Measurements from ENCODE around the gene RAVER1. TPM values are rescaled to one million over a fixed set of nuclear protein-coding genes. Genes with fewer than 3 reads are reported as not detected.
A peak's percentile ranks its signal among the peaks of the same experiment; 100 is the strongest.
"Not testable (repeated sequence)": the region's sequence is repeated elsewhere in the genome, so short reads cannot be mapped to it uniquely, and the experiment has no call there.

RAVER1 gene
- total RNA-seq, 2 donors from 2014 or later: 51.0 to 63.7 TPM

- DNase-seq (no peak), ATAC-seq (no peak)
- intact Hi-C loops (cut with DNase I, micrococcal nuclease): loop anchor here in 1 of 2 donors (10.0 kb wide), 1 partner anchor 420 kb away; the partner anchor contains the start of gene QTRT1
Measured at GRCh38 chr19:10284065-10284959, 49.0 kb downstream of the RAVER1 start.

GRCh38 chr19:10283301-10284064 lies 49.8 kb downstream of the RAVER1 start:
- intact Hi-C loops (cut with DNase I, micrococcal nuclease): loop anchor here in 1 of 2 donors (10.0 kb wide), 1 partner anchor 421 kb away; the partner anchor contains the start of gene QTRT1
- no peak for ATAC-seq
- DNase-seq: no peak

DNA sequence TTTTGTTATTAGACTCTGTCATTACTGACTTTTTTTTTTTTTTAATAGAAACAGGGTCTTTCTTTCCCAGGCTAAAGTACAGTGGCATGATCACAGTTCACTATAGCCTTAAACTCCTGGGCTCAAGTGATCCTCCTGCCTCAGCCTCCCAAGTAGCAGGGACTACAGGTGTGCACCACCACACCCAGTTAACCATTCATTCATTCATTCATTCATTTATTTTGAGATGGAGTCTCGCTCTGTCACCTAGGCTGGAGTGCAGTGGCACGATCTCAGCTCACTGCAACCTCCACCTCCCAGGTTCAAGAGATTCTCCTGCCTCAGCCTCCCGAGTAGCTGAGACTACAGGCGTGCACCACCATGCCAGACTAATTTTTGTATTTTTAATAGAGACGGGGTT lies 51.3 kb downstream of the RAVER1 start:
- not testable (repeated sequence) for ATAC-seq, DNase-seq
- intact Hi-C loops (cut with DNase I, micrococcal nuclease): loop anchor here in 1 of 2 donors (10.0 kb wide), 1 partner anchor 423 kb away; the partner anchor contains the start of gene QTRT1

DNA sequence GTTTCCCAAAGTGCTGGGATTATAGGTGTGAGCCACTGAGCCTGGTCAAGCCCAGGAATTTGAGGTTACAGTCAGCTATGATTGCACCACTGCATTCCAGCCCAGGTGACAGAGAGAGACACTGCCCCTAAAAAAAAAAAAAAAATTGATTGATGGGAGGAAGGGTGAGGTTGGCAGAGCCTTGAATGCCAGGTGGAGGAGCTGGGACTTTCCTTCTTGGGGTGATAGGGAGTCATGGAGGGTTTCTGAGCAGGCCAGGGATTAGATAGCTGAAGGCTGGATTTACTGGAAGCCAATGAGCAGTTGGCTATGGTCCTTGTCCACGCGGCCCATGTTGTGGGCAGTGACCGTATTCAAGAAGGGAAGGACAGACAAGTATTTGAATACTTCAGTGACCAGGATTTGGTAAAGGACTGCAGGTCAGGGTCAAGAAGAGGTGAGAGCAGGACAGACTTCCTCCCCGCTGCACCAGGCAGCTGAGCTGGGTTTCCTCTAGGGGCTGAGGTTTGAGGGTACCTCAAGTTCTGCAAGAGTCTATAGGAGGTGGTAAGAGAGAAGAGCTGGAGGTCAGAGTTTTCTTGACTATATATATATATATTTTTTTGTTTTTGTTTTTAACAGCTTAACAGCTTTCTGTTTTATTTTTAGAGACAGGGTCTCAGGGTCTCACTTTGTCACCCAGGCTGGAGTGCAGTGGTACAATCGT lies 53.4 kb downstream of the RAVER1 start:
- intact Hi-C loops (cut with DNase I, micrococcal nuclease): loop anchor here in 1 of 2 donors (10.0 kb wide), 1 partner anchor 425 kb away; the partner anchor contains the start of gene QTRT1
- DNase-seq: no peak

DNA sequence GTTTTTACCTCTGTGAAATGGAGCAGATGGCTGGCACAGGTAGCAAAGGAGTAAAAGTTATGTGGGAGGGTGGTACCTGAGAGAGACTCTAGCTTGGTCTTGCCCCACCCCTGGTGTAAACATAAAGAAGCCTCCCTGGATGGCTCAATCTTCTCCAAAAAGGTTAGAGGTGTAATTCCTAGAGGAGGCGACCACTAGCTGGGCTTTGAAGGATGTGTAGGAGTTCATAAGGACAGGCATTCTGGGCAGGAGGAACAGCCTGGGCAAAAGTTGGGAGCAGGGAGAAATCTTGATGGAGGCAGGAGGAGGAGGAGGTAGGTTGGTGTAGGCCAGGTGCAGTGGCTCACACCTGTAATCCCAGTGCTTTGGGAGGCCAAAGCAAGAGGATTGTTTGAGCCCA lies 54.4 kb downstream of the RAVER1 start:
- intact Hi-C loops (cut with DNase I, micrococcal nuclease): no loop called here
- ATAC-seq (no peak), DNase-seq (no peak)

More for the DNA sequence above, 53.4 kb downstream of the RAVER1 start:
- no peak for ATAC-seq

GRCh38 chr19:10277795-10278589 lies 55.3 kb downstream of the RAVER1 start:
- intact Hi-C loops (cut with DNase I, micrococcal nuclease): no loop called here
- DNase-seq: no peak
- no peak for ATAC-seq

- no peak for ATAC-seq
- intact Hi-C loops (cut with DNase I, micrococcal nuclease): no loop called here
- DNase-seq: no peak
Measured at GRCh38 chr19:10274589-10274988, 58.7 kb downstream of the RAVER1 start.

GRCh38 chr19:10271543-10272086 lies 61.7 kb downstream of the RAVER1 start:
- peak in 1 of 2 donors; percentile 52 for DNase-seq
- no peak for ATAC-seq

DNA sequence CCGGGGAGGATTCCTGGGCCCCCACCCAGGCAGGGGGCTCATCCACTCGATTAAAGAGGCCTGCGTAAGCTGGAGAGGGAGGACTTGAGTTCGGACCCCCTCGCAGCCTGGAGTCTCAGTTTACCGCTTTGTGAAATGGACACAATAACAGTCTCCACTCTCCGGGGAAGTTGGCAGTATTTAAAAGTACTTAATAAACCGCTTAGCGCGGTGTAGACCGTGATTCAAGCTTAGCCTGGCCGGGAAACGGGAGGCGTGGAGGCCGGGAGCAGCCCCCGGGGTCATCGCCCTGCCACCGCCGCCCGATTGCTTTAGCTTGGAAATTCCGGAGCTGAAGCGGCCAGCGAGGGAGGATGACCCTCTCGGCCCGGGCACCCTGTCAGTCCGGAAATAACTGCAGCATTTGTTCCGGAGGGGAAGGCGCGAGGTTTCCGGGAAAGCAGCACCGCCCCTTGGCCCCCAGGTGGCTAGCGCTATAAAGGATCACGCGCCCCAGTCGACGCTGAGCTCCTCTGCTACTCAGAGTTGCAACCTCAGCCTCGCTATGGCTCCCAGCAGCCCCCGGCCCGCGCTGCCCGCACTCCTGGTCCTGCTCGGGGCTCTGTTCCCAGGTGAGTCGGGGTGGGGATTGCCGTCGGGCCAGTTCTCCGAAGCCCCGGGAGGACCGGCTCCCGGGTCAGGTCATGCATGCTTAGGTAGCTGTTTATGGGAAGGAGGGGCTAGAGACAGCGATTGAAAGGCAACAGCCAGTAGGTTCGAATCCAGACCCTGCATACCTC lies 62.5 kb downstream of the RAVER1 start, which contains the start of gene ICAM1:
ICAM1 (plus strand) TSS at position 505 of the 779 bp plus-strand sequence; CDS start at position 545, 40 bp downstream.
- ATAC-seq (peak; percentile 66), DNase-seq (peak; percentile 83)
- intact Hi-C loops (cut with DNase I, micrococcal nuclease): no loop called here

More at GRCh38 chr19:10271543-10272086, 61.7 kb downstream of the RAVER1 start:
- intact Hi-C loops (cut with DNase I, micrococcal nuclease): no loop called here

DNA sequence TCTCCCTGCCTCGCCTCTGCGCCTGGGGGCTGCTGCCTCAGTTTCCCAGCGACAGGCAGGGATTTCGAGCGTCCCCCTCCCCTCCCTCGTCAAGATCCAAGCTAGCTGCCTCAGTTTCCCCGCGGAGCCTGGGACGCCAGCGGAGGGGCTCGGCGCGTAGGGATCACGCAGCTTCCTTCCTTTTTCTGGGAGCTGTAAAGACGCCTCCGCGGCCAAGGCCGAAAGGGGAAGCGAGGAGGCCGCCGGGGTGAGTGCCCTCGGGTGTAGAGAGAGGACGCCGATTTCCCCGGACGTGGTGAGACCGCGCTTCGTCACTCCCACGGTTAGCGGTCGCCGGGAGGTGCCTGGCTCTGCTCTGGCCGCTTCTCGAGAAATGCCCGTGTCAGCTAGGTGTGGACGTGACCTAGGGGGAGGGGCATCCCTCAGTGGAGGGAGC lies 63.1 kb downstream of the RAVER1 start:
- intact Hi-C loops (cut with DNase I, micrococcal nuclease): no loop called here
- DNase-seq: peak; percentile 77 to 81
- ATAC-seq: peak; percentile 59

DNA sequence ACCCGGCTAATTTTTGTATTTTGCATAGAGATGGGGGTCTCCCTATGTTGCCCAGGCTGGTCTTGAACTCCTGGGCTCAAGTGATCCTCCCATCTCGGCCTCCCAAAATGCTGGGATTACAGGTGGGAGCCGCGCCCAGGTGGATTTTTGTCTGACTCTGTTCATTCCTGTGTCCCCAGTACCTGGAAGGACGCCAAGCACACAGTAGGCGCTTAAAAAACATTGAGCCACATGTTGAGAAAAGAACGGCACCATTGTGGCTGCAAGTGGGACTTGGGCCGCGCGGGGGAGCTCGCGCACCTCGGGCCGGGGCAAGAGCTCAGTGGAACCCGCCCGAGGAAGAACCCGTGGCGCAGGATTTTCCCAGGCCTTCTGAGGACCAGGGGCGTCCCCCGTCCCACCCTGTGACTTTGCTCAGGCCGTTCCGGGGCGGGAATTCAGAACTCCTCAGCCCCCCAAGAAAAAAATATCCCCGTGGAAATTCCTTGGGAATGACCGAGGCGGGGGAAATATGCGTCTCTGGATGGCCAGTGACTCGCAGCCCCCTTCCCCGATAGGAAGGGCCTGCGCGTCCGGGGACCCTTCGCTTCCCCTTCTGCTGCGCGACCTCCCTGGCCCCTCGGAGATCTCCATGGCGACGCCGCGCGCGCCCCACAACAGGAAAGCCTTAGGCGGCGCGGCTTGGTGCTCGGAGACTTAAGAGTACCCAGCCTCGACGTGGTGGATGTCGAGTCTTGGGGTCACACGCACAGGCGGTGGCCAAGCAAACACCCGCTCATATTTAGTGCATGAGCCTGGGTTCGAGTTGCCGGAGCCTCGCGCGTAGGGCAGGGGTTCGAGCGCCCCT lies 63.8 kb downstream of the RAVER1 start:
- DNase-seq (peak; percentile 77 to 90), ATAC-seq (peak; percentile 84)
- intact Hi-C loops (cut with DNase I, micrococcal nuclease): loop anchor here (2.0 to 5.0 kb wide), 2 partner anchors 118 to 119 kb away; no protein-coding TSS in a partner anchor

DNA sequence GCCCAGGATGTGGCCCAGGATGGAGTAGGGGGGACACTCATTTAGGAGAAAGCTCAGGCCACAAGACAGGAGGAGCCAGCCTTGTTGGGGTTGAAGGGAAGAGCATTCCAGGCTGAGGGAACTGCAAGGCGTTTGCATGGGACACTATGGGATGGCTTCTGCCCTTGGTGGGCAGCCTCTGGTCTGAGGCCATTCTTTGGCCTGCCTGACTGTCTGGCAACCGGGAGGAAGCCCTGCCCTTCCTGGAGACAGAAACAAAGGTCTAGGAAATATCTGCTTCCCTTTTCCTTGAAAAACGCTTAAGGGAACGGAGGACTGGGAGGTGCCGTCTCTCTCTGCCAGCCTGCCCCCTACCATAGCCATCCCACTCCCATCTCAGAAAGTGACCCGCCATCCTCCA lies 65.3 kb downstream of the RAVER1 start:
- no peak for DNase-seq
- intact Hi-C loops (cut with DNase I, micrococcal nuclease): loop anchor here (2.0 to 5.0 kb wide), 2 partner anchors 119 to 121 kb away; no protein-coding TSS in a partner anchor
- ATAC-seq: no peak

DNA sequence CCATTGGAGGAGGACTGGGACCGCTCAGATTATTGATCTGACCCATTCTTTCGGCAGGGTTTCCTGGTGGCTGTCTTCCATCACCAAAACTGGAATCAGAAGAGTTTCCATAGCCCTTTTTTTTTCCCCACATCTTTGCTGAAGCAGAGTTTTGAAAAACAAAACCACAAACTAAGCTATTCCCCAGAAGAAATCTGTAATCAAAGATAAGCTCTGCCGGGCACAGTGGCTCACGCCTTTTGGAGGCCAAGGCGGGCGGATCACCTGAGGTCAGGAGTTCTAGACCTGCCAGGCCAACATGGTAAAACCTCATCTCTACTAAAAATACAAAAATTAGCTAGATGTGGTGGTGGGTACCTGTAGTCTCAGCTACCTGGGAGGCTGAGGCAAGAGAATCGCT lies 66.6 kb downstream of the RAVER1 start:
- no peak for ATAC-seq
- intact Hi-C loops (cut with DNase I, micrococcal nuclease): loop anchor here in 1 of 2 donors (5.0 kb wide), 1 partner anchor 121 kb away; no protein-coding TSS in a partner anchor
- no peak for DNase-seq

Measured in left colon (tissue), 2 donors.